GM19324 (cell line): Measurements from ENCODE around the gene RAET1E.
"Not testable (repeated sequence)": the region's sequence is repeated elsewhere in the genome, so short reads cannot be mapped to it uniquely, and the experiment has no call there.

Source experiments
- ATAC-seq: cut with Tn5 transposase; IDR thresholded peaks from one replicate; pipeline ENCODE4 v1.9.1; 2021; ENCODE audit warnings: mild to moderate bottlenecking, moderate library complexity; ENCODE audit not compliant: unreplicated experiment, low FRiP score

The RAET1E gene

DNA sequence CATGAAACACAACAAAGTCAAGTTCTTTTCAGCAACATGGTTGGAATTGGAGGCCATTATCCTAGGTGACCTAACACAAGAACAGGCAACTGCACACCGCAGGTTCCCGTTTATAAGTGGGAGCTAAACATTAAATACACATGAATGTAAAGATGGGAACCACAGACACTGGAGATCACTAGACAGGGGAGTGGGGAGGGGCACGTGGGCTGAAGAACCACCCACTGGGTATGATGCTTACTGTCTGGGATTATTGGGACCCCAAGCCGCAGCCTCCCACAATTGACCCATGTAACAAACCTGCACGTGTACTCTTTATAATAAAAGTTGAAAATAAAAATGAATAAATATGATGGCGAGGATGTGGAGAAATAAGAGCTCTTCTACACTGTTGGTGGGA, 33.6 kb upstream of the RAET1E start:
- ATAC-seq = no peak

DNA sequence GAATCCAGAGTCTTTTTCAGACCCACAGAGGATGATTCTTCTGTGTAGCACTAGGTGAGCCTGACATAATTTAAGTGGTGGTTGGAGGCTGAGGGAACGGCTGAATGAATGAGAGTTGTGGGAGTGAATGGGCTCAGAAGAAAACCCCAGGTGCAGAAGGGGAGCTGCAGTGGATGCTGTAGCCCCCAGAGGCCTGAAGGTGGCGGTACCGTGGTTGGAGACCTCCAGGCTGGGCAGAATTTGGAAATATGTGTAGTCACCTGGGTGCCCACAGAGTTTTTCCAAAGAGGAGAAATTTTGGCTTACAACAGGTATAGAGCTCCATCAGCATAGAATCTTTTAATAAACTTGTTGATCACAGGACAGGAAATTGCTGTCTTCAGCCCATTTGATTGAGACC, 31.5 kb upstream of the RAET1E start:
- no peak for ATAC-seq

DNA sequence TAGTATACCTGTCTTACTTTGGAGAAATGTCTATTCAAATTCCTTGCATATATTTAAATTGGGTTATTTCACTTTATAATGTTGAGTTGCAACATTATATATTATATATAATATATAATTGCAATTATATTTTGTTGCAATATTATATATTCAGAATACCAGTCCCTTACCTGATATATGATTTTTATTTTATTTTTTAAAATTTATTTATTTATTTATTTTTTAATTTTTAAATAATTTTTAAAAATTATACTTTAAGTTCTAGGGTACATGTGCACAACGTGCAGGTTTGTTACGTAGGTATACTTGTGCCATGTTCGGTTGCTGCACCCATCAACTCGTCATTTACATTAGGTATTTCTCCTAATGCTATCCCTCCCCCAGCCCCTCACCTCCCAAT, 29.1 kb upstream of the RAET1E start:
- not testable (repeated sequence) for ATAC-seq

DNA sequence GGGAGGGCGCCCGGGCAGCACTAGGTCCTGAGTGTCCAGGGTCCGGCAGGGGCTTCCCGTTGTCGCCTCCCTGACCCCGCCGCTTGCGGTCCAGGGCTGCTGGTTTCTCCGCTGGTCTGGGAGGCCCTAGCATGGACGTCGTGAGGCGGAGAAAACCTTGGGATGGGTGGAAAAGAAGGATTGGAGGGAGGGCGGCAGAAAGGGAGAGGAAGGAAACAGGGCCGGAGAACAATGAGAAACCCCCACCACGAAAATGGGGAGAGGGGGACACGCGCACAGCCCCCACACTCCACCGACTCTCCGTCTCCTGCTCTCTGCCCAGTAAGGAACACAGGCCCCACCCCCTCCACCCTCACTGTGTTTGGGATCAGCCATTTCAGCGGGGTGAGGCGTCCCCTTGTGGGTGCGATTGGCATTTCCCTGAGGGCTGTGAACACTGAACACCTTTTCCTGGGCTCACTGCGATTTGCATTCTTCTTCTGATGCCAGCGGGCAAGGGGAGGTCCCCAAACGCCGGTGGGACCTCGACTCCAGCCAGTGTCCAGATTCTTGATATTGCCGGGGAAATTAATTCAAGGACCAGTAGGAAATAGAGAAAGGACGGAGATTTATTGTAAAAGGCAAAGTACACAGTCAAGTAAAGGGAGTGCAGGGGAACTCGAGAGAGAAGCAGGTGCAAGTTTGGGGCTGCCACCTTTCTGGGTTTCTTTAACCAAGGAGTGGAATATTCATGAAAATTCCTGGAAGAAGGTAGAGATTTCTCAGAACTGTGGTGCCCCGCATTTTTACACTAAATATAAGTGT, 28.3 kb upstream of the RAET1E start:
- no peak for ATAC-seq

DNA sequence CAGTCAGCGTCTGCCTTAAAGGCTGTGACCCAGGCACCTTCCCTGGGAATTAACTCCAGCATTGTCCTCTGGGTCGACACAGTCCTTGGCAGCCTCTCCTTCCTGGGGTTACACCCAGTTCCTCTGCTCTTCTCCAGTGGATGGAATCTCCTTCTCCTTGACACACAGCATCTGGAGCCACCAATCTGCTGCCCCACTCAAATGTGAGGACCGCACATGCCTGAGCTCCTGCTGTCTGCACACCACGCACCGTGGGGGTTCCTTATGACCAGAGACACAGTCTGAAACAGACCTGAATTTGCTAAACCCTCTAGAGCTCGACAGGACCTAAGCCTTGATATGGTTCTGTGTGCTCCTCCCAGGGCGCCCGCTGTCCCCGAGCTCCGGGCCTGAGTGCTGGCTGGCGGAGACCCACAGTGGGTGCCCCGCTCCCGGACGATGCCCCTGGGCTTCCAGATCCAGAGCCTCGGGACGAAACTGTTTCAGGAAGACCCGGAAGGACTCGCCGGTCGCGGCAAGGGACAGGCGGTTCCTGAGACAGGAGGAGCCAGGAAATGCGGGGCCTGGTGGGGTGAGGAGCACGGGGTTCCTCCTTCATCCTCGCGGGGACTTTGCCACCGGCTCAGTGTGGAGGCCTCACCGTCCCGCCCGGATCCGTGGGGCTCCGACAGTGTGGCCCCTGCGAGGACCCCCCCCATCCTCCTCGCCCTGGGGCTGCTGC, 27.5 kb upstream of the RAET1E start:
- ATAC-seq = no peak

DNA sequence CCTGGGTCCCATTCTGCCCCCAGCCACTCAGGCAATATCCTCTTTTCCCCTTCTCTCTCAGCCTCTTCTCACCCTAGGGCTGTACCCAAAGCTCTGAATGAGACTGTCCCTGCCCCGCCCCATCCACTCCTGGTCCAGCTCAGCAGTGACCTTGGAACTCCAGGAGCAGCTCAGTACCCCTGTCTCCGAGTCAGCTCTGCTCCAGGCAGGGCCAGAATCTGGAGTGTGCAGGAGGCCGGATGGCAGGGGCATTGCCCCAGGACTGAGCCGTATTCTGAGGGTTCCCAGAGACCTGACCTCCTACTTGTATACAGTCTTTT, 27.0 kb upstream of the RAET1E start:
- ATAC-seq = no peak

DNA sequence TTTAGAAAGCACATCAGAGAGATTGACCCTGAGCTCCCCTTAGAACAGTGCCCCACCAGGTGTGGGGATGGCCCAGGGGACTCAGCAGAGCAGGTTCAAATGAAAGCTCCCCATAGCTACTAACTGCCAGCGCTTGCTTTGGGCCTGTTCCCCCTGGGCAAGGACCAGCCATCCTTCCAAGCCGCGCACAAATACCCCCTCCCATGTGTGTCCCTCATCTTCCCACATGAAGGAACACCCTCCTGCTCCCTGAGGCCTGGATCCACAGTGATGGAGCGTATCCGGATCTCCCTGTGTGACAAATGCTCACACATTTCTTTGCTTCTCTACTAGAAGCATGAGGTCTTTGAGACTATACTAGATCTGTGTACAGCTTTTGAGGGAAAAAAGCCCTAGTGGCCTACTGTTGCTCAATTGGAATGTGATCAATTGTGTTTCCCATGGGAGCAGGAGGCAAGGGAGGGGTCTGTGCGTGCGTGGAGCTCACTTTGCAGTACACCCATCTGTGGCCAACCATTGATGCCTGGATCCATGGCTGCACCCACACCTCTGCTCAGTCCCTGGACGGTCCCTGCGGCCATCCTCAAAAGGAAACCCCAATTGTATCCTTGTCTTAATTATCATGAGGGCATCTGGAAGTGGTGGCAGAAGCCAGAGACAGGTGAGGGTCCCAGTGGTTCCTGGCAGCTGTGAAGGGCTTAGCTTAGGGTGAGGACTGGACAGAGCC, 26.5 kb upstream of the RAET1E start:
- ATAC-seq = no peak

DNA sequence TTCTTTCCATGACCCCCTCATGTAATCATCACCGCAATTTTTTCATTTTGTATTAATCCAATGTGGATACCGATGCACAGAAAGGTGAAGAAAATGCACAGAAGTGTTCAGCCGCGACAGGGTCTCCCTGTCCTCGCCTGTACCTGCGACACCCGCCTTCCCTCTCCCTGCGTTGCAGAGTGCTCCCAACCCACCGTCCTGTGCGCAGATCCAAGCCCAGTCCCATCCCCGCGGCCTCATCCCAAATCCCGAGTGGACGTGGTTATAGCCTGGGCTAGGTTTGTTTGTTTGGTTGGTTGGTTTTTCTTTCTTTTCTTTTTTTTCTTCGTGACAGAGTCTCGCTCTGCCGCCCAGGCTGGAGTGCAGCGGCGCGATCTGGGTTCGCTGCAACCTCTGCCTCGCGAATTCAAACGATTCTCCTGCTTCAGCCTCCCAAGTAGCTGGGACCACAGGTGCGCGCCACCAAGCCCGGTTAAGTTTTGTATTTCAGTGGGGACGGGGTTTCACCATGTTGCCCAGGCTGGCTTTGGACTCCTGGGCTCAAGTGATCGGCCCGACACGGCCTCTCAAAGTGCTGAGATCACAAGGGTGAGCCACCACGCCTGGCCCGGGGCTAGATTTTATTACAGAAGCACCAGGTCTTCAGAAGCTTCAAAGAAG, 25.5 kb upstream of the RAET1E start:
- ATAC-seq = no peak

DNA sequence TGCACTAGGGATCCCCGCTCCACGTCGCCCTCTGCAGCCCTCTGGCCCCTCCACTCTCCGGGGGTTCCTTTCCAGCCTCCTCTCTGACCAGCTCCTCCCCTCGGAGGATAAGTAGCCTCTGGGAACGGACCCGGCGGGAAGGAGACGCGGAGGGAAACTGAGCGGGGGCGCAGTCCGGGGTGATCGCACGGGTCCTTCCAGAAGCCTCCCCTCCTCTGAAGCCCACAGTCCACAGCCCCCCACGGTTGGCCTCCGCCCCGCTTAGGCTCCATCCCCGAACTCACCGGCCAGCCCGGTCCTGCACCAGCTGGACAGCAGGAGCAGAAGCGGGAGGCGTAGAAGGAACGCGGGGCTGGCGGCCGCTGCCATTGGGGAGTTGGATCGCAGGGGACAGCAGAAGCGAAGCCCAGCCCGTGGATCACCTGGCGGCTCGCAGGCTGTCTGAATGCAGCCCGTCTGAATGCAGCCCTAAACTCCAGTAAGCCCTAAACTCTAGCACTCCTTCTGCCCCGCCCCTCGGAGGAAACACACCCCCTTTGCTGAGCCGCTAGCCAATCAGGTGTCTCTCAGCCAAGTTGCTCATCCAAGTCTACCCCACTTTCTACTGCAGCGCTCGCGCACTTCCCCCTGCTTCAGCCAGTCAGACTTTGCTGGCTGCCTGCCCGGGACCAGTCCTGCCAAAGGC, 24.9 kb upstream of the RAET1E start, which contains the start of gene RAET1G:
Gene RAET1G (minus strand): TSS at position 480 of the 685 bp plus-strand sequence. CDS start 111 bp downstream, at position 369.
- no peak for ATAC-seq

DNA sequence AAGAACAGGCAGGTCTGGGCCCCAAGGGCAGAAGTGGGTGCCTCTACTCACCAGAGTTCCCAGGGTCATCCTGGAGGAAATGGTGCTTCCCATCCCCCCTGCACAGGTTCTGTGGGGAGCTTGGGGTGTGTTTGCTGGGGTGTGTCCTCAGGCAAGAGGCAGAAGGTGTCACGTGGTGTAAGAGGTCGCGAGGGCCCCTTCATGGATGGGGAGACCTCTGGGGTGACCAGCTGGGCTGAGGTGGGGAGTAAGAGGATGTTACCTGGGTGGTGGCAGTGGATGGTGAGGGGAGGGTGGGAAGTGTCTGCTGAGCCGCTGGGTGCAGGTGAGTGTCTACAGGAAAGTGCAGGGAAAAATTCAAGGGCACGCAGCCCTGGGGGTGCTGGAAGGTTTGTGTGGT, 24.2 kb upstream of the RAET1E start:
- not testable (repeated sequence) for ATAC-seq

DNA sequence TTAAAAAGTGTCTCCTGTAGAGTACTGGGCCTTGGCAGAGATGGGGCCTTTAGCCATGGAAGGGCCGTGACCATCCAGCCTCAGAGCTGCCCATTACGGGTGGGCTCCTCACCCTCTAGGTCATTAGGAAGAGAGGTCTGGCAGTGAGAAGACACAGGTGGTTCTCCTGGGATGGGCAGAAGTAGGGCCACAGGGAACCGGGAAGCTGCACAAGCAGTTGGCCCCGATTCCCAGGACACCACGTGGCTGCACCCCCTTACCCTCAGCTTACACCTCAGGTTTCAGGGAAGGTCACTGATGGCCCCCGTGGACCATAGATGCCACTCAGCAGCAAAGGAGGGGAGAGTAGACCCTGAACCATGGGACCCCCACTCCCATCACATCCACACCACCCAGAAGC, 23.4 kb upstream of the RAET1E start:
- ATAC-seq = no peak

DNA sequence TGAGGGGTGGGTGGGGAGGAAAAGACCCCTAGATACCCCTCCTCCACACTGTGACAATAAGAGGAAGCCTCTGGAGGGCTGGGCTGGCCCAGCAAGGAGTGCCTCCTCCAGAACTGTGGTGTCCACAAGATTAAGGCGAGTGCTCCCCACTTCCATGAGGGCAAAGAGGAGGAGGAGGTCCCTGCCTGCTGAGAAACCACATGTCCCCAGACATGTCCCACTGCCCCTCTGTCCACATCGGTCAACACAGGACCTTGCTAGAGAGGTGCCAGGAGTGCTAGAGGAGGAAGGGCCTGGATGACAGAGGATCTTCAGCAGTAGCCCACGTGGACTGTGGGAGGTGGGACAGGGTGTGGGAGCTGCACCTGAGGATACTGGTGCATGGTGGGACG, 21.9 kb upstream of the RAET1E start:
- no peak for ATAC-seq

DNA sequence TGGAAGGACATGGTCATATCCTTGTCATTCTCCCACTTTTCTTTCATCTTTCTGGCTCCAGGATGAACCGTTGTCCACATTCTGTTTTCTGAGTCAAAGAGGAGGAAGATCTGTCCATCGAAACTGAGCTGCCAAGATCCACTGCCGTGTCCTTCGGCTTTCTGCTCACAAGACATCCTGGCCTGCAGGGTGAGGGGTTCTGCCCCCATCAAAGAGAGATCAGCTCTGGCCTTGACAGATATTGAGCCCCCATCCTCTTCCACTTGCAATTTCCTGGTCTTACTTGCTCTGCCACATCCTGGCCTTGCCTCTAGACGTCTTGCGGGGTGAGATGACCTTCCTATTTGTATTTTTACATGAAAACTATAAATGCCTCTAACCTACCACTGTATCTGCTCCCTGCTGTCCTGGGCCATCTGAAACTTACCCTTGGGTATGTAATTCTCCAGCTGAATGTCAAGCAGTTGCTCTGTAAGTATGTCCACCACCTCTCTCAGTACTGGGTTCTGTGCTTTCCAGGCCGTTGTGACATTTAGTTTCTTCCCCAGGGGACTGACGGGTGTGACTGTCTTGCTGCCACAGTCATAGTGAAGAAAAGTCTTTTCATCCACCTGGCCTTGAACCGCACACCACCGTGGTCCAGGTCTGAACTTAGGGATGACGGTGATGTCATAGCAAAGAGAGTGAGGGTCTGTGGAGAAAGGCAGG, 21.4 kb upstream of the RAET1E start:
- not testable (repeated sequence) for ATAC-seq

DNA sequence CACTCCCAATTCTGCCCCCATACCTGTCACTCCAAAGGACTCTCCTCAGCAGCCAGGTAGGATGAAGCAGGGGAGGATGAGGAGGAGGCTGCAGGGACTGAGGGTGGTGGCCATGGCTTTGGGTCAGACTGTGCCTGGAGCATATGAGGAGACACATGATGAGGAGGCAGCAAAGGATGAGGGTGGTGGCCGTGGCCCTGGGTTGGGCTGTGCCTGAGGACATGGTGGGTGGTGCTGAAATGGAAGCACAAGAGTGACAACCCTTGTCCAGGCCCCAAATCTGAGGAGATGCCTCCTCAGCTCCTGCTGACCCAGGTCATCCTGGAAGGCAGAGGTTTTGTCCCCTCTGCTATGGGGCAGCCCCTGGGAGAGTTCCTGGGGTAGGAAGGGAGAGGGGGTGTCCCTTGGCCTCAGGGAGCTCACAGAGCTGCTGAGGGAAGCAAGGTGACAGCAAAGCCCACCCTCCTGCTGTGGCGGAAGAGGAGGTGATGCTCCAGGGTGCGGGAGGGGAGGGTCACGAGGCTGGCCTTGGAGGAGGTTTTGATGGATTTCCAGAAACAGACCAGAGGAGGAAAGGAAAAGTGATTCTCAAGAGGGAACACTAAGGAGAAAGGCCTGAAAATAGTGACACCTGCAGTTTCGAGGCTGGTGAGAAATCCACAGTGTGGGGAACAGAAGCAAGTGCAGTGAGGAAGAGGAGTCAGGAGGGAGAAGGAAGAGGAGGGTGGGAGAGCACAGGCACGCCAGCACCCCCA, 20.4 kb upstream of the RAET1E start:
- no peak for ATAC-seq

DNA sequence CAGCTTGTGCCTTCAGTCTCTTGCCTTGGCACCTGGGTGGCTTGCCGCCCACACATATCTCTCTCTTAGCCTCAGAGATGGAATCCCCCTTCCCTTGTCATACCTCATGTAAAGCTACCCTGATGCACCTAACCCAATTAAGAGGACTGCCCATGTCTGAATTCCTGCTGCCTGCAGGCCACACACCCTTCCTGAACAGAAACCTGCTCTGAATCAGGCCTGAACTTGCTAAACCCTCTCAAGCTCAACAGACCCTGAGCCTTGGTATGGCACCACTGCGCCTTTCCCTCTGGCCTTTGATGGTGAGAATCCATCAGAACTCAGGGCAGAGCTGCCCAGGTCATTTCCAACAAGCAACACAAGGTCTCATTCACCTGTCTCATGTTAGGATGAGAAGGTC, 19.8 kb upstream of the RAET1E start:
- no peak for ATAC-seq

DNA sequence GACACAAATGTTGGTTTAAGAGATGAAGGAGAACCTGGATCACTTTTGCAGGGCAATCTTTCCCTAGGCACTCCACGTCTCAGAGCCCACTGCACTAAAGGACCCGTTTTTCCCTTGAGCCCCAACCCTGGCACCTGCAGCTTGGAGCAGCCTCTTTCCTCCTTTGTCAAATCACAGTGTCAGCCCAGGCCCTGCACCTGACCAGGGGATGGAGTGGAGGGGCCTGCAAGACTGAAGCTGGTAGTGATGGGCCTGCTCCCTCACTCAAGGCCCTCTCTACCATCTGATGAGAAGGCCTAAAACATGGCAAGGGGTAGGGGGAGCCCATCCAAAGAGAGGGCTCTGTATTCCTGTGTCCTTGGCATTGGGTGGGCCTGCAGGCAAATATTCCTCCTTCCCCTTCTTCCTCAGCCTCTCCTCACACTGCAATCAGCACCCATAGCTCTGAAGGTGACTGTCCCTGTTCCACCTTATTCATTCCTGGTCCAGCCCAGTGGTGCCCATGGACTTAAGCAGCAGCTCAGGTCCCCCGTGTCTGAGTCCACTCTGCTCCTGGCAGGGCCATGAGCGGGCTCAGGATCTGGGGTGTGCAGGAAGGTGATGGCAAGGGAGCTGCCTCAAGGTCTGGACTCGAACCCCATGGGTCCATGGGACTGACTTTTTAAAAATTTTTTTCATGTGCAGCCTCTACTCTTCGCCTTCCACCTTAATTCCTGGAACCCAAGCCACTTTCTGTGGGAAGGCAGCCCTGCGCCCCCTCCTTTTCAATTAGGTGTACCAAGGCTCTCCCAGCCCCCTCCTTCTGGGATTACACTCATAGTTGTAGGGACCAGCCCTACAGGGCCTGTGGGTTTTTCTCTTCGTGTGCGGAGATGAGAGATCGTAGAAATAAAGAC, 18.3 kb upstream of the RAET1E start:
- ATAC-seq = no peak

DNA sequence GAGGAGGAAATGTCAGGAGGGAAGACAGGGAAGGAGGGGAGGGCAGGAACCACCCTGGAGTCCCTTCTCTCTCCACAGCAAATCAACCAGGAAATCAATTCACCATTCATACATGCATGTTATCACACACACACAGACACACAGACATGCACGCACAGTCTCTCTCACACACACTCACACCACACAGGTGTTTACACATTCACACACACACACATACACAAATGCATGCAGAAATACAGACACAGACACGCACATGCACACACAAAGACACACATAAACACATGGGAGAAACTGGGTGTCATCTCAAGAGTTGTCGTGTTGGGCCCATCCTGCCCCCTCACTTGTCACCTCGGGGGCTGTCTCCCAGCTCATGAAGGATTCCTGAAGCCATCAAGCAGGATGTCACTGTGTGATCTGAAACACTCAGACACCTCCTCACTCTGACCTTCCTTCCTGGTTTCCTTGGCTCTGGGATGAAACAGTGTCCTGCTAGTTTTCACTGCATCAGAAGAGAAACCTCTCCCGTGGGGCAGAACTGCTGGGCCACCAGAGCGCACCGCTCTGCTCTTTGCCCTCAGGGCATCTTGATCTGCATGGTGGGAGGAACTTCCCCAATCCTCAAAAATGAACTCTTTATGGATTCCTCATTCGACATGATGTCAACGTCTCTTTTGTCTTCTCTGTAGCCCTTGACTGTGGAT, 15.8 kb upstream of the RAET1E start:
- ATAC-seq = no peak
